Measurements from ENCODE around the gene NPAS3.

NPAS3 gene

GRCh38 chr14:33126433-33126832, 187.8 kb downstream of the NPAS3 start:
- no peak for TF ChIP-seq CTCF (IDR thresholded peaks at IDR 0.05; ENCODE audit: extremely low read depth, missing control alignments)
- DNase-seq (ENCODE audit: low spot score) = no peak

- DNase-seq (ENCODE audit: low spot score) = no peak
- no peak for TF ChIP-seq CTCF (IDR thresholded peaks at IDR 0.05; ENCODE audit: extremely low read depth, missing control alignments)
Measured at GRCh38 chr14:33127531-33127930, 188.9 kb downstream of the NPAS3 start.

- DNase-seq (ENCODE audit: low spot score) = no peak
- no peak for TF ChIP-seq CTCF (IDR thresholded peaks at IDR 0.05; ENCODE audit: extremely low read depth, missing control alignments)
Measured at GRCh38 chr14:33131801-33132200, 193.1 kb downstream of the NPAS3 start.

- no peak for DNase-seq (ENCODE audit: low spot score)
- TF ChIP-seq CTCF (IDR thresholded peaks at IDR 0.05; ENCODE audit: extremely low read depth, missing control alignments) = no peak
Measured at GRCh38 chr14:33134162-33134561, 195.5 kb downstream of the NPAS3 start.

GRCh38 chr14:33134975-33135374, 196.3 kb downstream of the NPAS3 start:
- DNase-seq (ENCODE audit: low spot score) = no peak
- TF ChIP-seq CTCF (IDR thresholded peaks at IDR 0.05; ENCODE audit: extremely low read depth, missing control alignments) = no peak

GRCh38 chr14:33150666-33151428, 212.2 kb downstream of the NPAS3 start:
- DNase-seq (ENCODE audit: low spot score) = no peak
- no peak for TF ChIP-seq CTCF (IDR thresholded peaks at IDR 0.05; ENCODE audit: extremely low read depth, missing control alignments)

- TF ChIP-seq CTCF (IDR thresholded peaks at IDR 0.05; ENCODE audit: extremely low read depth, missing control alignments) = no peak
- DNase-seq (ENCODE audit: low spot score) = no peak
Measured at GRCh38 chr14:33163109-33163508, 224.4 kb downstream of the NPAS3 start.

Data from GM20000 (cell line).